Neural cell (in vitro differentiated cells): ENCODE results near the gene ADGRB3. TPM values are rescaled to one million over a fixed set of nuclear protein-coding genes. Genes with fewer than 3 reads are reported as not detected.

Experiments
- H2AFZ ChIP-seq: fragments of 200-600, 300-800 bp; sonication (generic), shearing (Covaris generic); 2 replicates; pipeline ENCODE4 v1.6.0; 2014; ENCODE audit warnings: low read depth, mild to moderate bottlenecking, antibody characterized with exemption, low read length, moderate library complexity
- H3F3A ChIP-seq: fragments of 200-600 bp; shearing (Covaris generic); 2 replicates; pipeline ENCODE4 v1.6.1; 2016; ENCODE audit warnings: mild to moderate bottlenecking, moderate library complexity, mixed read lengths, antibody characterized with exemption, low read length; ENCODE audit not compliant: insufficient read depth, poor library complexity, severe bottlenecking
- H3K27ac ChIP-seq: fragments of 200-600, 300-800 bp; sonication (generic), shearing (Covaris generic); 2 replicates; pipeline ENCODE4 v1.5.1; 2014; ENCODE audit warnings: mild to moderate bottlenecking, low read length, moderate library complexity
- H3K27me3 ChIP-seq: fragments of 300-800, 200-600 bp; sonication (generic), shearing (Covaris generic); 2 replicates; pipeline ENCODE4 v1.6.0; 2014; ENCODE audit warnings: mild to moderate bottlenecking, low read depth, low read length, moderate library complexity; ENCODE audit not compliant: insufficient read depth
- H3K36me3 ChIP-seq: fragments of 300-800, 200-600 bp; sonication (generic), shearing (Covaris generic); 2 replicates; pipeline ENCODE4 v1.5.1; 2014; ENCODE audit warnings: mild to moderate bottlenecking, antibody characterized with exemption, low read length, moderate library complexity; ENCODE audit not compliant: insufficient read depth
- H3K4me2 ChIP-seq: fragments of 300-800, 200-600 bp; sonication (generic), shearing (Covaris generic); 2 replicates; pipeline ENCODE4 v1.6.0; 2014; ENCODE audit warnings: mild to moderate bottlenecking, low read length
- H3K4me3 ChIP-seq: fragments of 300-800, 200-600 bp; sonication (generic), shearing (Covaris generic); 2 replicates; pipeline ENCODE4 v1.5.1; 2014; ENCODE audit warnings: mild to moderate bottlenecking, low read length, moderate library complexity
- H3K79me2 ChIP-seq: fragments of 200-600 bp; shearing (Covaris generic); replicated peaks from 2 replicates; pipeline ENCODE4 v1.6.0; 2014; ENCODE audit warnings: mild to moderate bottlenecking, low read length, moderate library complexity; ENCODE audit not compliant: insufficient read depth
- H3K9ac ChIP-seq: fragments of 300-800, 200-600 bp; sonication (generic), shearing (Covaris generic); 2 replicates; pipeline ENCODE4 v1.6.1; 2016; ENCODE audit warnings: mild to moderate bottlenecking, low read length, mixed read lengths
- H3K9me2 ChIP-seq: fragments of 200-600 bp; shearing (Covaris generic); 2 replicates; pipeline ENCODE4 v1.6.1; 2016; ENCODE audit warnings: mild to moderate bottlenecking, low read length, mixed read lengths; ENCODE audit not compliant: insufficient read depth
- H3K9me3 ChIP-seq: fragments of 200-600, 300-800 bp; sonication (generic), shearing (Covaris generic); 2 replicates; pipeline ENCODE4 v1.6.1; 2016; ENCODE audit warnings: mild to moderate bottlenecking, mixed run types, low read length, moderate library complexity, mixed read lengths
- H4K20me1 ChIP-seq: fragments of 200-600 bp; shearing (Covaris generic); 2 replicates; pipeline ENCODE4 v1.6.1; 2016; ENCODE audit warnings: mild to moderate bottlenecking, mixed run types; ENCODE audit not compliant: insufficient read depth
- EP300 ChIP-seq: fragments of 450-650 bp; conservative IDR thresholded peaks from 2 replicates; pipeline ENCODE4 v1.6.1; 2014; ENCODE audit warnings: antibody characterized with exemption, mild to moderate bottlenecking, moderate library complexity; ENCODE audit not compliant: poor library complexity, severe bottlenecking
- EZH2 ChIP-seq: fragments of 200-600, 300-800 bp; shearing (Covaris generic), sonication (generic); IDR thresholded peaks from 2 replicates; pipeline ENCODE4 v1.6.1; 2014; ENCODE audit warnings: antibody characterized with exemption, low read length, borderline replicate concordance, mild to moderate bottlenecking; ENCODE audit not compliant: insufficient read depth, poor library complexity, severe bottlenecking
- MXI1 ChIP-seq: fragments of 450-650 bp; conservative IDR thresholded peaks from 2 replicates; pipeline ENCODE4 v1.6.1; 2014; ENCODE audit warnings: antibody characterized with exemption, mild to moderate bottlenecking; ENCODE audit not compliant: poor library complexity, severe bottlenecking
- POLR2AphosphoS5 ChIP-seq: IDR thresholded peaks from 2 replicates; pipeline ENCODE4 v1.6.1; 2012
- RAD21 ChIP-seq: fragments of 450-650 bp; conservative IDR thresholded peaks from 2 replicates; pipeline ENCODE4 v1.6.1; 2014; ENCODE audit warnings: antibody characterized with exemption, mild to moderate bottlenecking, moderate library complexity
- SMC3 ChIP-seq: fragments of 450-650 bp; conservative IDR thresholded peaks from 2 replicates; pipeline ENCODE4 v1.6.1; 2014; ENCODE audit warnings: antibody characterized with exemption, mild to moderate bottlenecking, moderate library complexity; ENCODE audit not compliant: poor library complexity
- TAF1 ChIP-seq: IDR thresholded peaks from 2 replicates; pipeline ENCODE4 v1.6.1; 2012; ENCODE audit warnings: low read depth
- polyA plus RNA-seq: library from polyadenylated mRNA; depleted of rRNA; stranded (reverse); fragments of >200 nt; gene quantifications from 2 replicates; pipeline ENCODE4 v1.2.3, GENCODE V29; 2014
- TF ChIP-seq, protein P1 (sequence below): IDR thresholded peaks from 2 replicates; pipeline ENCODE4 v1.6.1; 2012; ENCODE audit warnings: borderline replicate concordance
- TF ChIP-seq, protein P2 (sequence below): fragments of 450-650 bp; IDR thresholded peaks from 2 replicates; pipeline ENCODE4 v1.5.1; 2014; ENCODE audit warnings: antibody characterized with exemption, mild to moderate bottlenecking, moderate library complexity; ENCODE audit not compliant: poor library complexity, severe bottlenecking

Gene ADGRB3
- polyA plus RNA-seq, 1 donor from 2014 or later: 66.5 TPM

DNA sequence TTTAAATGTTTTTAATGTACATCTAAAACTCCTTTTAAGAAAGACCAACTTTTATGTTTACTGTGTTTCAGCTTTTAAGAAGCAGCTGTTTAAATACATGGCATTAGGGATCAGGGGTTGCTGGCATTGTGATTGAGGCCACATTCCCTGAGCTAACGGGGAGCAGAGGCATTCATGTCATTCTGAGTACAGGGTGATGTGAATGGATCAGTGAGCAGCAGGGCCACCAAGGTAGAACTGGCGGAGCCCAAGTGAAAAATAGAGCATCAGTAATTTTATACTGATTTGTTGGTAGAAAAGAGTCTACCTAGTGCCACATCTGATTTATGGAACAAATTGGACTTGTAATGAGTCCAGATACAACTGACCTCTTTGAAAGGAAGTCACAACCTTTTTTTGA, 467.3 kb downstream of the ADGRB3 start:
- TF ChIP-seq EP300 (no peak), SMC3 (no peak), TAF1 (no peak), RAD21 (no peak), EZH2 (no peak), POLR2AphosphoS5 (no peak)
- TF ChIP-seq, protein P1, sequence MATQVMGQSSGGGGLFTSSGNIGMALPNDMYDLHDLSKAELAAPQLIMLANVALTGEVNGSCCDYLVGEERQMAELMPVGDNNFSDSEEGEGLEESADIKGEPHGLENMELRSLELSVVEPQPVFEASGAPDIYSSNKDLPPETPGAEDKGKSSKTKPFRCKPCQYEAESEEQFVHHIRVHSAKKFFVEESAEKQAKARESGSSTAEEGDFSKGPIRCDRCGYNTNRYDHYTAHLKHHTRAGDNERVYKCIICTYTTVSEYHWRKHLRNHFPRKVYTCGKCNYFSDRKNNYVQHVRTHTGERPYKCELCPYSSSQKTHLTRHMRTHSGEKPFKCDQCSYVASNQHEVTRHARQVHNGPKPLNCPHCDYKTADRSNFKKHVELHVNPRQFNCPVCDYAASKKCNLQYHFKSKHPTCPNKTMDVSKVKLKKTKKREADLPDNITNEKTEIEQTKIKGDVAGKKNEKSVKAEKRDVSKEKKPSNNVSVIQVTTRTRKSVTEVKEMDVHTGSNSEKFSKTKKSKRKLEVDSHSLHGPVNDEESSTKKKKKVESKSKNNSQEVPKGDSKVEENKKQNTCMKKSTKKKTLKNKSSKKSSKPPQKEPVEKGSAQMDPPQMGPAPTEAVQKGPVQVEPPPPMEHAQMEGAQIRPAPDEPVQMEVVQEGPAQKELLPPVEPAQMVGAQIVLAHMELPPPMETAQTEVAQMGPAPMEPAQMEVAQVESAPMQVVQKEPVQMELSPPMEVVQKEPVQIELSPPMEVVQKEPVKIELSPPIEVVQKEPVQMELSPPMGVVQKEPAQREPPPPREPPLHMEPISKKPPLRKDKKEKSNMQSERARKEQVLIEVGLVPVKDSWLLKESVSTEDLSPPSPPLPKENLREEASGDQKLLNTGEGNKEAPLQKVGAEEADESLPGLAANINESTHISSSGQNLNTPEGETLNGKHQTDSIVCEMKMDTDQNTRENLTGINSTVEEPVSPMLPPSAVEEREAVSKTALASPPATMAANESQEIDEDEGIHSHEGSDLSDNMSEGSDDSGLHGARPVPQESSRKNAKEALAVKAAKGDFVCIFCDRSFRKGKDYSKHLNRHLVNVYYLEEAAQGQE: no peak
- H3K27me3 ChIP-seq: no peaks in the 10 kb centered on the region
- no peak overlapping the region for H3K4me3 ChIP-seq
- H3K36me3 ChIP-seq: no peaks in the 10 kb centered on the region
- H3K9me3 ChIP-seq: no peaks in the 10 kb centered on the region
- H3K9ac ChIP-seq: no peak overlapping the region
- H3K4me2 ChIP-seq: no peak overlapping the region
- no peak overlapping the region for H3K27ac ChIP-seq
- no peak overlapping the region for H2AFZ ChIP-seq
- H3K9me2 ChIP-seq: no peaks in the 10 kb centered on the region
- no peaks in the 10 kb centered on the region for H3F3A ChIP-seq
- H4K20me1 ChIP-seq: no peaks in the 10 kb centered on the region
- no peaks in the 10 kb centered on the region for H3K79me2 ChIP-seq

DNA sequence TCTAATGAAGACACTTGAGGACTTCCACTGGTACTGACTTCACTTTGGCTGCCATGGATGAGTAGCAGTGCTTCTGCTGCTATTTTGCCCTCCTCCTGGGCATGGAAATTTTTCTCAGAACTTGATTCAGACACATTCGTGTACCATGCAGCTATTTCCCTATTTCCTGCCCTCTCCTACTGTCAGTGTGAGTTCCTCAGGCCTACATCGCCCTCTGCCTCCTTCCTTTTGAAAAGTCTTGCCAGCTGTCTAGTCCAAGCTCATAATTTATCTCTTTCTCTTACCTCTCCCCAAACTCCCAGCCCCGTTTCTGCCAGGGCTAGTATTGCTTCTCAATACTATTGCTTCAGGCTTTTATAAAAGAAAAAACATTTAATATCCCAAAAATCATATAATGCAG, 470.2 kb downstream of the ADGRB3 start:
- Histone ChIP-seq H3K9me3 (no peaks in the 10 kb centered on the region), H3K79me2 (no peaks in the 10 kb centered on the region), H4K20me1 (no peaks in the 10 kb centered on the region), H3K36me3 (no peaks in the 10 kb centered on the region), H3K9ac (no peak overlapping the region), H2AFZ (no peak overlapping the region), H3K27me3 (no peaks in the 10 kb centered on the region), H3F3A (no peaks in the 10 kb centered on the region), H3K4me3 (no peak overlapping the region), H3K27ac (no peak overlapping the region), H3K9me2 (no peaks in the 10 kb centered on the region), H3K4me2 (no peak overlapping the region)
- TF ChIP-seq RAD21 (no peak), SMC3 (no peak), POLR2AphosphoS5 (no peak), MXI1 (no peak), EP300 (no peak), TAF1 (no peak), EZH2 (no peak)
- TF ChIP-seq, protein P2, sequence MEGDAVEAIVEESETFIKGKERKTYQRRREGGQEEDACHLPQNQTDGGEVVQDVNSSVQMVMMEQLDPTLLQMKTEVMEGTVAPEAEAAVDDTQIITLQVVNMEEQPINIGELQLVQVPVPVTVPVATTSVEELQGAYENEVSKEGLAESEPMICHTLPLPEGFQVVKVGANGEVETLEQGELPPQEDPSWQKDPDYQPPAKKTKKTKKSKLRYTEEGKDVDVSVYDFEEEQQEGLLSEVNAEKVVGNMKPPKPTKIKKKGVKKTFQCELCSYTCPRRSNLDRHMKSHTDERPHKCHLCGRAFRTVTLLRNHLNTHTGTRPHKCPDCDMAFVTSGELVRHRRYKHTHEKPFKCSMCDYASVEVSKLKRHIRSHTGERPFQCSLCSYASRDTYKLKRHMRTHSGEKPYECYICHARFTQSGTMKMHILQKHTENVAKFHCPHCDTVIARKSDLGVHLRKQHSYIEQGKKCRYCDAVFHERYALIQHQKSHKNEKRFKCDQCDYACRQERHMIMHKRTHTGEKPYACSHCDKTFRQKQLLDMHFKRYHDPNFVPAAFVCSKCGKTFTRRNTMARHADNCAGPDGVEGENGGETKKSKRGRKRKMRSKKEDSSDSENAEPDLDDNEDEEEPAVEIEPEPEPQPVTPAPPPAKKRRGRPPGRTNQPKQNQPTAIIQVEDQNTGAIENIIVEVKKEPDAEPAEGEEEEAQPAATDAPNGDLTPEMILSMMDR: no peak
- TF ChIP-seq, protein P1: no peak
